Stimulated activated CD8-positive, alpha-beta memory T cell treated with anti-CD3 and anti-CD28 coated beads, Interleukin-7, amount 100 ng/mL, for 1 hour (primary cell): ENCODE data around the gene PEF1.

ENCODE experiments used
- DNase-seq, 2 donors: peaks; one replicate each; pipeline ENCODE4 v3.0.0-alpha.2; 2020; ENCODE audit warnings: low read depth in 2 of 2

Gene PEF1

DNA sequence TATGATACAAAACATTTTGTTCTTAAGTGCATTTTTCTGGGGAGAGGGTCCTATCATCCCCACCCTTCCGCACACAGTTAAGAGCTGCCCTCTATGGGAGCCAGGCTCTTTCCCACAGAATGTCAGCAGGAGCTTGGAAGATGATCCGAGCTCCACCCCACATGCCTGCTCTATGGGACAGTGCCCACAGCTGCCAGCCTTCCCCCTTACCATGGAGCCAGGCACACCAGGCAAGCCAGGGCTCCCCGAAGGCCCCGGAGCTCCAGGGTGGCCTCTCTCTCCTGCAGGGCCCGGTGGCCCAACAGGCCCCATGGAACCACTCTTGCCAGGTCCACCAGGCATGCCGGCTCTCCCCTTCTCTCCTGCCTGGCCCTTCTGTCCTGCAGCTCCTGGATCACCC lies 10.4 kb upstream of the PEF1 start:
- DNase-seq: no peak

DNA sequence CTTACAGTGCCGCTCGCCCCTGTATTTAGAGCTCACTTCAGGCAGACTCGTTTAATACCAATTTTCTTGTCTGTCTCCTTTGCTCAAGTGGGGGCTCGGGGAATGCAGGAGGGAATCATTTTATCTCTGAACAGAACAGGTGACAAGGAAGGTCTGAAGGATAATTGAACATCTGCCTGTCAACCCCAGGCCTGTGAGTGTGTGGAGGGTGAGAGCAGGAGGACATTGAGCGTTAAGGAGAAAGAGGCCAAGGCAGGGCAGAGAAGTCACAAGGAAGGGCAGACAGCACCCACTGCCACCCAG lies 9.7 kb upstream of the PEF1 start:
- DNase-seq: no peak

DNA sequence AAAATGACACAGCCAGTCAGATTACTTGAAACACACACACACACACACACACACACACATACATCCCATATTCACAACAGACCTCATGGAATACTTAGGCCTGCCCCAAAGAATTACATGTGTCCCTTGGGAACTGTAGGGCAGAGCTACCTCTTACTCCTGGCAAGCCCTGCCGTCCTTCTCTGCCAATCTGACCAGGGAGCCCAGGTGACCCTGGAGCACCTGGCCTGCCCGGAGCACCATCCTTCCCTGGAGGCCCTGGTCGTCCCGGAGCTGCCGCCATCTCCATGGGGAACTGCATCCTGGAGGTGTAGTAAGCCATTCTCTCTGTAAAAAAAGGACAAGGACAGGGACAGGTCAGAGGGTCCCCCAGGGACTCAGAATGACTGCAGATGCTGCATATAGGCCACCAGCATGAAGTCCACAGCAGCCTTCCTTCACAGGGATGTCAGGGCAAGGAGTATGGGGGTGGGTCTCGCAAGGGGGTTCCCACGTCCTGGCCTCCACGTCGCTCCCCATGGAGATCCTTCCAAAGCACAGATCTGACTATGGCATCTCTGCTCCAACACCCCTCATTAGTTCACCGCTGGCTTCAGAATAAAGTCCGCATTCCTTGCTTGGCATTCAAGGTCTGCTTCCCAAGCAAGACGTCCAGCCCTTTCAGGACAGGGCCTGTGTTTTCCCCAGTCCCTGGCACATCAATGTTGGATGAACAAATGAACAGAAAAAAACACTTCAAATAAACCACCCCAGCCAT lies 9.2 kb upstream of the PEF1 start:
- no peak for DNase-seq

DNA sequence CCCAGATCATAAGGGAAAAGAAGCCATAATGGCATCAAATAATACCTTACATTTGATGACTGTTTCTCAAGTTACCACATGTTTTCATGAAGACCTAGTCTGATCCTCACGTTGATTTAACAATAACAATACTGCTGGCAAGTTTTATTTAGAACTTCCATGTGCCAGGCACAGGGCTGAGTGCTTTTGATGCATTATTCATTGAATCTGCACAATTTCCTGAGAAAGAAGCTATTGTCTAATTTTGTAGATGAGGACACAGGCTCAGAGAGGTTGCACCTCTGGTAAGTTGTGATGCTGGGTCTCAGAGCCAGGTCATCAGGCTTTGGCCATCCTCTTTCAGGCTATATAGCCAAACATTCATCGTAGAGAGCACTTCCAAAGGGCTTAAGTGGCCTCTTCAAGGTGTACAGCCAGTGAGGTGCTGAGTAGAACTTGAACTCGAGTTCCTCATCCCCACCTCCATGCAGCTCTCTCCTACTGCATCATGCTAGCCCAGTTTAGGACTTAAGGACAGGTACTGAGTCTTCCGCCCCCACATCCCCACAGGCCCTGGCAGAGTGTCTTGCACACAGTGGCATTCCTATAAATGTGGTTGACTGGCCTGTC lies 8.3 kb upstream of the PEF1 start:
- DNase-seq: no peak

DNA sequence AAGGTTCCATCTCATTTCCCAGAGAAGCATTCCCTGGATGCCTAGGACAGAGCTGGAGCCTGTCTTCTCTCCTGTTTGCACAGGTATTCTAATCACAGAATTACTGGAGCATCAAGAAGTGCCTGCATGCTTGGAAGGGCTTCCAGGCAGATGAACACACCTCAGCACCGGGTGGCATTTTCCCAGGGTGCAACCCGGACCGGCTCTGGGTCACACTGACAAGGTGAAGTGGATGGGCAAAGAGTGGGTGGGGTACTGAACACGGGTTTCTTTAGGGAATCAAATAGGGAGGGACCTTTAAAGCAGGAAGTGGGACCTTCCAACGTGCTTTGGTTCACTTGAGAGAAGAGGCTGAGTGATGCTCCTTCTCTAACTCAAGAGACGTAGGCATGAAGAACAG lies 7.1 kb upstream of the PEF1 start:
- no peak for DNase-seq

DNA sequence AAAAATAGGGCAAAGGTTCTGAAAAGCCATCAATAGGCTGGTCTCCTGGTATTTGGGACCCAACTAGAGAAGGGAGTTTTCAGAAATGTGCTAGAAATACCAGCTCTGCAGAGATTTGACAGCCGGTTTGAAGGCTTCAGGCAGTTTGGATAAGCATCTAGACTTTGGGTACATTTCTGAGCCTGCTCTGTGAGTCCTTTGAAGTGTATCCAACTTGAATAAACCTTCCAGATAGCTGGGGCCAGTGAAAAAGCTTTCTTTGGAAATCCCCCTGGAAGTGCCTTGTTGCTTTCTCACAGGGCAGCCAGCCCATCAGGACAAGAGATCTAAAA lies 6.4 kb upstream of the PEF1 start:
- DNase-seq: no peak

DNA sequence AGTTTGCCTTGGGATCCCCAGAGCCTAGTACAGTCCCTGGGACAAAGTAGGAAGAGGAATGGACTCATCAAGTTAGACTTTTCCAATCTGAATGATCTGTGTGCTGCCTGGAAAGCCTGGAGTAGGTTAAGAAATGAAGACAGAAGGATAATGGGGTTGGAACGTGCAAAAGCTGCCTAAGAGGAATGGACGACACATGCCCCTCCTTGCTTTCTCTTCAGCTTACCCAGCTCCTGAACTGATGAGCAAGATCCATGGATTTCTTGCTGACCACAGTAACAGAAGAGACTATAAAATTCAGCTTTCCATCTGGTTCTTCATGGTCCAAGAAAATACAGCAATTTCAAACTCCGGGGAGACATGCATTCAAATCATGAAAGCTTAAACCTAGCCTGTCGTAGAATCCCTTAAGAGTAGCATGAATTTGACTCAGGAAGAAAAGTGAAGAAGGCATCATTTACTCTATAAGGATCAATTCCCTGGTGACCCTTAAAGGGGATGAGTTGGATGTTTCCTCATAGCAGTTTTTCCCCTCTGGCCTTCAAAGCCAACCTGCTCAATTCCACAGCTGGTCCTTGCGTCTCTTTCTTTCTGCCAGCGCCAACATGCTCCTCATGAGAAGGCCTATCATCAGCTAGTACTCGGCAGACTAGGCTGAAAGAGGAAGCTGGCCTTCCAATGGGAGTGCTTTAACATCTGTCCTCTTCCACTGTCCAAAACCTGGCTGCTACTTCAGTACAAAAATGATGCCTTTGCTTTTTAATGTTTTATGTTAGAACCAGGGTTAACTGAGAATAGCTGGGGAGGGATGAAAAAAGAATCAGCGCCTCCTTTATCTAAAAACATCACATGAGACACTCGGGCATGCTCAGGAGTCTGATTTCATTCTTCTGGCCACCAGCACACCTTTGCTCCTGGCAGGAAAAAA lies 5.7 kb upstream of the PEF1 start:
- no peak for DNase-seq

DNA sequence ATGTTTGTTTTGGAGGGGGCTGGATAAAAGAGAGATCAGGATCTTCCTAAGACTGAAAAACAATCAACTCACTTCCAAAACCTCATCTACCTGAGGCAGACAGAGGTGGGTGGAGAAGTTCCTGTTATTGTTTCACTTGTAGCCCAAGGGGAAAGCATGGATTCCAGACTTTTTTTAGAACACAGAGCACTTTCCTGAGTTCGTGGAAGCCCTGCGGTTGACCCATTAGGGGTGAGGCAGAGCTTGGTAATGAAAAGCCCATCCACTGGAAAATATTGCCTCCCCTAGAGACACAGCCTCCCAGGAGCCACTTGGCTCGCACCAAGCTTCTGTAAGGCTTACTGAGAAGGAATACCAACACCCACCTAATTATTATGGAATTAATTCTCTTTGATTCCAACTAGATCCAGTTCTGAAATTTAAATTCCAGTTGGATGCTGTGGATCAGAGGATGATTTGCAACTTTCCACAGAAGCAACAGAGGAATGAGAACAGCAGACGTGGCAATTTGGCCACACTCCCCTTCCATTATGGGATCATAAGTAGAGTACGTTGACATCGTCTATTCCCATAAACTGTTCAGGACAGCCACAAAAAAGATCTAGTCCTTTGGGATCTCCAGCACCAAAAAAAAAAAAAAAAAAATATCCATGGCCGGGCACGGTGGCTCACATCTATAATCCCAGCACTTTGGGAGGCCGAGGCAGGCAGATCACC lies 4.1 kb upstream of the PEF1 start:
- DNase-seq: no peak

DNA sequence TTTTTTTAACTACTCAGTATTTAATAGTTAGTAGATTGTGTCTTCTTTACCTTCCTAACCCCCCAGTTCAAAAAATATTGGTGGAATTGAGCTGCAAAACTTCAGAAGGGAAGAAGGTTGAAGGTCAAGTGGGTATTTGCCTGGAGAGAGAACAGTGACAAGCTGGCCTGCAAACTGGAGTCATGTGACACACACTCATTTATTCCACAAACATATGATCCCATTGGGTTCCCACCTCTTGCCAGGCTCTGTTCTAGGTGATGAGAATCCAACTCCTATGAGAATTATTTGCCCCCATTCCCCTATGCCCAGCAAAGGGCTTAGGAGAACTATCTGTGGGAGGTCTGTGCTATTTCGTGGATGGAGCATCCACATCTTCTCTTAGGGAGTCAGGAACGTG lies 3.5 kb upstream of the PEF1 start:
- DNase-seq: no peak

DNA sequence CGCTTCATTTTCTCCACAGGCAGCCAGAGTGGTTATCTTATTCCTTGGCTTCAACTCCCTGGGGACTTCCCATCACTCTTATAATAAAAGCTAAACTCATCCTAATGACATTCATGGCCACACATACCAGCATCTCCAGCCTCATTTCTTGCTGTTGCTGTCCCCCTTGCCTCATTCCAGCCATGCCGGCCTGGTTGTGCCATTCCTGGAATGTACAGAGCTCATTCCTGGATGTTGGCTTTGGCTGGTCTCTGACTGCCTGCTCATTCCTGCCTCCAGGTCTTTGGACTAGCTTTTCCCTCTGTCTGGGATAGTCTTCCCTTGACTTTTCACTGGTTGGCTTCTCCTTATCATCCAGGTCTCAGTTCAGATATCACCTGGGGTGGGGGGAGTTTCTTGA lies 2.4 kb upstream of the PEF1 start:
- DNase-seq: no peak

DNA sequence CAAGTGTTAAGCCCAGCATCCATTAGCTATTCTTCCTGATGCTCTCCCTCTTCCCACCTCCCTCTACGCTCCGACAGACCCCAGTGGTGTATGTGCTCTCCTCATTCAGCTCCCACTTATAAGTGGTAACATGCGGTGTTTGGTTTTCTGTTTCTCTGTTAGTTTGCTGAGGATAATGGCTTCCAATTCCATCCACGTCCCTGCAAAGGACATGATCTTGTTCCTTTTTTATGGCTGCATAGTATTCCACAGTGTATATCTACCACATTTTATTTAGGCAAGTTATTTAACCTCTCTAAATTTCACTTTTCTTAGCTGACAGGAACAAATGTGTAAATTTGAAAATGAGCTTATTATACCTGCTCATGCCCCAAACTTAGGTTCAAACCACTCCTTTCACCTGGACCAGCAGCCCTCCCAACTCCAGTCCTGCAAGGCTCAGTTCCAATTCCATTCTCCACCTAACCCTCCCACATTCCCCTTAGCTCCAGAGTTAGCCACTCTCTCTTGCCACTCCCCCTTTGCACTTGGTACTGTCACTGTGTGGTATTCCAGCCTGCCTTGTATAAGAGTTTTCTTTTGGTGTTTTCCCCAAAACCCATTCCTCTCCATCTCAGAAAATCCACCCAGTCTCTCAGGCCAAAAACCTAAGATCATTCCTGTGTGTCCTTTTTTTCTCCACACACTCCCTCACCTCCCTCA lies 1.7 kb upstream of the PEF1 start:
- no peak for DNase-seq

DNA sequence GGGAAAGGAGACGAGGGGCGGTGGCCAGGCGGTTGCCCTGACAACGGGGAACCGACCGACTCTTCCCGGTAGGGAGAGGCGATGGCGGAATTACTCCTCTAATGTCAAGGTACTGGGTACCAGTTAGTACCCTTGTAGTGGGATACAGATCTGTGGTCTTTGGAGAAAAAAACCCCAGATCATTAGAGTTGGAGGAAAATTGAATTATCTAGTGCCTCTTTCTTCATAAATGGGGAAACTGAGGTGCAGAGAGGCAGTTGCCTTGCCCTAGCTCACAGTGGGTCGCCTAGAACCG lies 545 bp upstream of the PEF1 start:
- DNase-seq: no peak

DNA sequence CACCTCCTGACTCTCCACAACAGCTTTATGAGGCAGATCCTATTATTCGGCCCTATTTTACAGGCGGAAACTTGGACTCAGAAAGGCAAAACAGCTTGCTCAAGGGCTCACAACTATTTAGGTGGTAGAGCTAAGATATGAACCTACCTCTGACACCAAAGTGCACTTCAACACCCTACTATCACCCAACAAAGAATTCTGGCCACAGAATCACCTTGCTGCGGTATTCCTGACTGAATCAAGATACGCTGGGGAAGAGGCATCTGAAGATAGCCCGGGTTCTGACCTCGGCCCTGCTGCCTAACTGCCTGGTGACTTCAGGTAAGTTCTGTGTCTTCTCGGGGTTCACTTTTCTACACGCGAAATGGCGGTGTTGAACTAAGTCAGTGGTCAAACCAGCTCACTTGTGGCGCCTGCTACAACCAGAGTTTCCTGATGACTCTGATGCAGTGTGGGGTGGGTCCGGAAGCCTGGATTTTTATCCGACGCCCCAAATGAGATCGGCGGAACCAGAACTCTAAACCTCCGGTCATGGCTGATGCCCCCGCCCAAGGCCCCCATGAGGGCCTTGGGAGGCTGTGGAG lies 608 bp downstream of the PEF1 start:
- DNase-seq: no peak

DNA sequence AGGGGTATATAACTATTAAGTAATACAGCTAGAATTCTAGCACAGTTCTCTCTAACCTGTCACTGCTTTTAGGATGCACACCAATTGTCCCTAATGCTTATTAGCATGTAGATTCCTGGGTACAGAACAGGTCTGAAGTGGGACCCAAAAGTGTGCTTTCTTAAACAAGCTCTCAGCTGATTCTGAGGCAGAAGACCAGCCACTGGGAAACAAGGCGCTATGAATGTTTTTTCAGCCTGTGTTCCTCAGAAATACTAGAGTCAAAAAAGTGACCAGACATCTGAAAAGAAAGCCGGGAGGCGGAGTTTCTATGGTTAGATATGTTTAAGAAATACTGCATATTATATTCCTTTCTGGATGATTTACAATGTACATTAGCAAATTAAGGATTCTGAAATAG lies 1.8 kb downstream of the PEF1 start:
- DNase-seq: no peak

DNA sequence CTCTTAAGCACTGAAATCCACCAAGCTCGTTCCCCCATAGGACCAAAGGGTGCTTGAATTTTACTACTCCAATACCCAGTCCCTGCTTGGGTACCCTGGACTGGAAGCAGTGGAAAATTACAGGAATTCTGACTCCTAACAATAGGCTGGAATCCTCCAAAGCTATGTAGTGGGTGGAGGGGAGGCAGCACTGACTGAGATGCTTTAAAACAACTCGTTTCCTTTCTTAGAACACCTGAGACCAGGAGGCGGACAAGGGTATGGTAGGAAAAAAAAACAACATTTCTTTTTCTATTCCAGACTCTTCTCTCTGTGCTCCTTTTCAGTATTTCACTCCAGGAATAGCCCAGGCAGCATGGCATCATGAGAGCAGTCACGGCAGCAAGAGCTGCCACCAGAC lies 2.3 kb downstream of the PEF1 start:
- no peak for DNase-seq

DNA sequence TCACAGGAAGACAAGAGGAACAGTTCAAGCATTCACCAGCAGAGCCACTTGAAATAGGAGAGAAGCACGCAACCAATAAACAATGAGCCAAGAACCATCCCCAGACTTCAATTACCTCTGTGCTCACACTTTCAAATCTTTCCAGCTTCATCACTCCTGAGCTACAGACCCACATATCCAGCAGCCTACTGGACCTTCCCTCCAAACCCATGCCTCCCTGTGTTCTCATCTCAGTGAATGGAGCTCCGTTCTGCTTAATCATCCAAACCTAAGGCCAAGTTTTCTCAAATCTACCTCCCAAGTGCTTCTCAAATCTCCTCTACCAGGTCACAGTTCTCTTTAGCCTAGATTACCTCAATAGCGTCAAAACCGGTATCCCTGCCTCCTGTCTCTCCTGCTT lies 3.7 kb downstream of the PEF1 start:
- DNase-seq: no peak

DNA sequence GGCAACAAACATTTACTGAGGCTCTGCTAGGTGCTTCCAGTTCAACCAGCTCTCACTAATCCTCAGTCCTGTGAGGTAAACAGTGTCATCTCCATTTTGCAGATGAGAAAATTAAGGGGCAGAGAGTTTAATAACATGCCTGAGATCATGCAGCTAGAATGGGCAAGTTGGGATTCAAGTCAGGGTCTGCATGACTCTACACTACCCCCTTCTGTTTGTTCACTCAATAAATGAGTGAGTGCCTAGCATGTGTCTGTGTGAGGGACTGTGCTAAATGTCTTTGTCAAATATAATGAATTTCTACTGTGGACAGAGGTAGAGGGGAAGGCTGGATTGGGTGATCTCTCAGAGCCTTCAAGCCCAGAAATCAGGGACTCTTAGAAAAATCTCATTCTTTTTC lies 4.5 kb downstream of the PEF1 start:
- no peak for DNase-seq

DNA sequence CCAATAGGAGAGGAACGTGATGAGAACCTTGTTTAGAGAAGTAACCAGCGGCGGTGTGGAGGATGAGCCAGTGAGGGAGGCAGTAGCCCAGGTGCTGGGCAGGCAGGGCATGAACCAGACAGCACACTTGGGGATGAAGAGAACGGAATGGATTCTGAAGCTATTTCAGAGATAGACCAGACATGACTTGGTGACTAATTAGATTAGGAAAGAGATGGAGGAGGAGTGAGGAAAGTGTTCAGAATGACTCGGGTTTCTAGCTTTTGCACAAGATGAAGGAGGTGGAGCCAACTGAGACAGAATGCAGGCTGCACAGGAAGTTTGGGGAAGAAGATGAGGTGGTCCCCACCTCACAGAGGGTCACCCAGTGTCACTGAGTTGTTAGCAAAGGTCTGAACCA lies 5.1 kb downstream of the PEF1 start:
- DNase-seq: no peak

DNA sequence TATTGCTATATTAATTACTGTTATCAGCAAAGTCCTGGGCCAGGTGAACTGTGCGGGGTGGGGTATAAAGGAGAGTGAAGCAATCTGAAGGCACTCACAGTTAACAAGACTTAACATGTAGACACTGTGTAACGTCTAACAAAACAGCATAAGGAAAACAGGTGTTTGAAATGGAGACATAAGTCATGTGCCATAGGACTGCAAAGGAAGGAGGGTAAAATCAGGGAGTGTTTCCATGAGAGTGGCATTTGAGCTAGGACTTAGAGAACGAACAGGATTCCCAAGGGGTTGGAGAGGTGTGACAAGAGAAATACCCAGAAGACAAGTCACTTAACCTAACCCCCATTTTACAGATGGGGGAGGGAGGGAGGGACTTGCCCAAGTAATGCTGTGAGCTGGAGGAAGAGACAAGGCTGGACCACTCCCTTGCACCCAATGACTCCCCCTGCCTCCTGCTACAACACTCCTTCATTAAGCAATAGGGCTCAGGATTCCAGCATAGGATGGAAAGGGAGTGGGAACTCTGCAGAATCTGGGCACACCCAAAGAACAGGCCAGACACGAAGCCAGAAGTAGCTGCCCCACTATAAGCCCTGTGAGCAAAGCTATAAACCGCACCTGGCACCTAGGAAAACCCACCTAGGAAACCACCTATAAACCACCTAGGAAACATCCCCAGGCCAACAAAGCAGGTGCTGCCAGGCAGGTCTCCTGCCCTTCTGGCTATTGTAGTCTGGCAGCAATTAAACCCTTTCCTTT lies 6.6 kb downstream of the PEF1 start:
- no peak for DNase-seq

DNA sequence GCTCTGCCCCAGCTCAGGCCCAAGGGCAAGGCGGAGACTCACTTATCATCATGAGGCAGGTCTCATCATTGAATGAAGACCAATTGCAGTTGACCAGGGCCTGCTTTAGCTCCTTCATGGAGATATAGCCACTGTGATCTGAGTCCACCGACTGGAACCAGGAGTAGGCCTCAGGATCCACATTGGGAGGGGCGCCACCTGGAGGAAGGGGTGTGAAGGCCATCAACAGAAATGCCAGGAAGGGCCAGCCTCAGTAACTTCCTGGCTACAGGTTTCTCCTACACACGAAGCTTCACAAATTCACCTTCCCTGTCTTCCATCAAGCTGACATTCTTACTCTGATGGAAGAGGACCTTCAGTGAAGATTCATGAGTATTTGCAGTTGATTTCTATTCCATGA lies 11.6 kb downstream of the PEF1 start:
- no peak for DNase-seq

DNA sequence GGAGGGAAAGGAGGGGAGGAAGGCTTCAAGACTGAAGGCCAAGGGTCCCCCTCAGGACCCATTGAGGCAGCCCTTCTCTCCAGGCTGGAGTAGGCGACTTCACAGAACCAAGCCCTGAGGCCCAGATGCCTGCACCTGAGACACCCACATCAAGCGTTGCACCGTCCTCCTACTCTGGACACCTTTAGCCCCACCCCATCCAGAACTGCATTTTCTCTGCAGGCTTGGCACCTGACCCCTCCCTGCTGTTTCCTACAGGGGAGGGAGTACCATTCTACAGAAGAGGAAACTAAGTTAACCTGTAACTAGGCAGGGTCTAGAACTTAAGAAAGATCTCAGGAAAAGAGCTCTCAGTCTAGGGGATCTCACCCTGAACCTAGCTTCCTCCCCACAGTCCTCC lies 12.0 kb downstream of the PEF1 start:
- DNase-seq: no peak
